ENCODE results near the gene CACNG6. TPM values are rescaled to one million over a fixed set of nuclear protein-coding genes. Genes with fewer than 3 reads are reported as not detected.

The CACNG6 gene
- total RNA-seq, 1 experiment from 2014 or later = 2.0 TPM

DNA sequence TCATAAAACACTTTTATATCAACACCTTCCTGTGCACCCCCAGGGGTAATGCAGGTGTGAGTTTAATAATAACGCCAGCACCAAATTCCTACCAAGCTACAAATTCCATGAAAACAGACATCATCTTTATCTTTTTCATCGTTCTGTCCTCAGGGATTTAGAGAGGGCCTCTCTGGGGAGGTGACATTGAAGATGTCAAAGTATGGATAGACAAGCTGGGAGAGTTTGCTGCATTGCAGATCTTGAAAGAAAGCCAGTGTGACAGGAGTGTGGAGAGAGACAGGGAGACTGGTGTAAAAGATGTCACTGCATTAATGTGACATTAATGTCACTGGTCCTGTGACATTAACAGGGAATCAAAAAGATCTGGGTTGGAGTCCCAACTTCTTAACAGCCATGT, 10.1 kb downstream of the CACNG6 start:
- no peaks in the 10 kb centered on the region for H3K9me3 ChIP-seq (replicated peaks)
- no peak overlapping the region for H3K4me3 ChIP-seq
- H3K4me1 ChIP-seq = no peaks in the 10 kb centered on the region
- DNase-seq = no peak
- H3K36me3 ChIP-seq = no peaks in the 10 kb centered on the region
- H3K27ac ChIP-seq = no peak overlapping the region
- no peaks in the 10 kb centered on the region for H3K27me3 ChIP-seq

DNA sequence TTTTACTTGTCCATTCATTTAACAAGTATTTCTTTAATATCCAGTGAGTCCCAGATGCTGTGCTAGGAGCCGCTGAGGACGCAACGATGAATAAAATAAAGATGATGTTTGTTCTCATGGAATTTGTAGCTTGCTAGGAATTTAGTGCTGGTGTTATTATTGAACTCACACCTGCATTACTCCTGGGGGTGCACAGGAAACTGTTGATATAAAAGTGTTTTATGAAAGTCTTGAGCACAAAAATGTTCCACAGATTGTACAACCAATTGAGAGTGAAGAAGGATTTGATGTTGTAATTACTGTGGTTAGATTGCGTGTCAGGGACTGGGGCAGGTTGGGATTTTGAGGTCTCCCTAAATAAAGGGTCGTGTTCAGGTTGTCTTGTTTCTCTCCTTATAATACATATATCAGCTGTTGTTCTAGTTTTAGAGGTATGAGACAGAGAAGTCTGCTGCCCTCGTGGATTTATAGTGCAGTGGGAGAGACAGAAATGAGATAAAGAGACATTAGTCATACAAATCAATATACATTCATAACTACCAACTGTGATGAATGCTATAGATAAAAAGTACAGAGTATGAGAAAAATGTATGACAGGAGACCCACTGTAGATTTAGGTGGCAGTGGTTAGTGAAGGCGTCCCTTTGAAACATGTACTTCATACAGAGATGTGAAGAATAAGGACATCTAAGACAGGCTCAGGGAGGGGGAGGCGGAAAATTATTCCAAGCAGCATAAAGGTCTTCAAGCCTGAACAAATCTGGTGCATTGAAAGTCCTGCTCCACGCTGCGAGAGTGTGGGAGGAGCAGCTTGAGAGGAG, 11.3 kb downstream of the CACNG6 start:
- no peak for DNase-seq
- no peak overlapping the region for H3K4me3 ChIP-seq
- no peaks in the 10 kb centered on the region for H3K4me1 ChIP-seq
- H3K27me3 ChIP-seq = no peaks in the 10 kb centered on the region
- no peaks in the 10 kb centered on the region for H3K36me3 ChIP-seq
- H3K27ac ChIP-seq = no peak overlapping the region
- H3K9me3 ChIP-seq (replicated peaks) = no peaks in the 10 kb centered on the region

DNA sequence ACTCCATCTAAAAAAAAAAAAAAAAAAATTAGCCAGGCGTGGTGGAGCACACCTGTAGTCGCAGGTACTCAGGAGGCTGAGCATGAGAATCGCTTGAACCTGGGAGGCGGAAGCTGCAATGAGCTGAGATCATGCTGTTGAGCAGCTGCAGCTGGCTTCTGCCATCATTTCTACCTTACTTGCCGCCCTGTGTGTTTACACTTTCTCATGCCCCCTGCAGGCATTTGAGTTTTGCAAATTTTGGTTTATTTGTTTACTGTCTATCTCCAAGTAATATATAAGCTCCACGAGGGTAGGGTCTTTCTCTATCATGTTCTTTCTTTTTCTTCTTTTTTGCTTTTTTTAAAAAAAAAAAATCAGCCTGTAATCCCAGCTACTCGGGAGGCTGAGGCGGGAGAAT, 18.0 kb downstream of the CACNG6 start:
- Histone ChIP-seq H3K4me3 (no peak overlapping the region), H3K27ac (no peak overlapping the region), H3K27me3 (no peaks in the 10 kb centered on the region), H3K9me3 (replicated peaks) (no peaks in the 10 kb centered on the region), H3K36me3 (no peaks in the 10 kb centered on the region), H3K4me1 (no peaks in the 10 kb centered on the region)
- no peak for DNase-seq

DNA sequence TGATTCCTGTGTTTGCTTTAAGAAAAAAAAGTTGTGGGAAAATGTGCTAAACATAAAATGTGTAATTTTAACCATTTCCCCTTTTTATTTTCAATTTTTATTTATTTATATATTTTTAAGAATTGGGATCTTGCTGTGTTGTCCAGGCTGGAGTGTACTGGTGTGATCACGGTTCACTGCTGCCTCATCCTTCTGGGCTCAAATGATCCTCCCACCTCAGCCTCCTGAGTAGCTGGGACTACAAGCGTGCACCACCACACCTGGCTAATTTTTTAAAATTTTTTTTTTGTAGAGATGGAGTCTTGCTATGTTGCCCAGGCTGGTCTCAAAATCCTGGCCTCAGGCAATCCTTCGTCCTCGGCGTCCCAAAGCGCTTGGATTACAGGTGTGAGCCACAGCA, 19.0 kb downstream of the CACNG6 start:
- H3K9me3 ChIP-seq (replicated peaks) = no peaks in the 10 kb centered on the region
- no peak overlapping the region for H3K4me3 ChIP-seq
- H3K4me1 ChIP-seq = no peaks in the 10 kb centered on the region
- H3K27me3 ChIP-seq = no peaks in the 10 kb centered on the region
- H3K36me3 ChIP-seq = no peaks in the 10 kb centered on the region
- no peak for DNase-seq
- no peak overlapping the region for H3K27ac ChIP-seq

DNA sequence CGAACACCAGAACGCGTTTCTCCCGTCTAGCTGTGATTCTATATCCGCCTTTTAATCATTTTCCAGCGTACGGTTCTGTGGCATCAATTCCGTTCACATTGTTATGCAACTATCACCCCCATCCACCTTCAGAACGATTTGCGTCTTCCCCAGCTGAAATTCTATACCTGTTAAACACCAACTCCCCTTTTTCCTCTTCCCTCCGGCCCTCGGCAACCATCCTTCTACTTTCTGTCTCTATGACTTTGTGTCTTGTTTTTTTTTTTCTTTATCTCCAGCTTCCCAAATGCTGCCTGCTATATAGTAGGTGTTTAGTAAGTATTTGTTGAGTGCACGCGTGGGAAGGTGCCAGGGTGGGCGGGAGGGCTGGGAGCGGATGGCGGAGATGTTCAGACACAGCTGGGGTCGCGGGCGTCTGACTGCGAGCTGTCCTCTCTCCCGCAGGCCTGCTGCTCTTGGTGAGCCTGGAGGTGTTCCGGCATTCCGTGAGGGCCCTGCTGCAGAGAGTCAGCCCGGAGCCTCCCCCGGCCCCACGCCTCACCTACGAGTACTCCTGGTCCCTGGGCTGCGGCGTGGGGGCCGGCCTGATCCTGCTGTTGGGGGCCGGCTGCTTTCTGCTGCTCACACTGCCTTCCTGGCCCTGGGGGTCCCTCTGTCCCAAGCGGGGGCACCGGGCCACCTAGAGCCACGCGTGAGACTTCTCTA, 20.2 kb downstream of the CACNG6 start:
- Histone ChIP-seq H3K4me3 (no peak overlapping the region), H3K36me3 (no peaks in the 10 kb centered on the region), H3K4me1 (no peaks in the 10 kb centered on the region), H3K27me3 (no peaks in the 10 kb centered on the region), H3K9me3 (replicated peaks) (no peaks in the 10 kb centered on the region), H3K27ac (no peak overlapping the region)
- no peak for DNase-seq

DNA sequence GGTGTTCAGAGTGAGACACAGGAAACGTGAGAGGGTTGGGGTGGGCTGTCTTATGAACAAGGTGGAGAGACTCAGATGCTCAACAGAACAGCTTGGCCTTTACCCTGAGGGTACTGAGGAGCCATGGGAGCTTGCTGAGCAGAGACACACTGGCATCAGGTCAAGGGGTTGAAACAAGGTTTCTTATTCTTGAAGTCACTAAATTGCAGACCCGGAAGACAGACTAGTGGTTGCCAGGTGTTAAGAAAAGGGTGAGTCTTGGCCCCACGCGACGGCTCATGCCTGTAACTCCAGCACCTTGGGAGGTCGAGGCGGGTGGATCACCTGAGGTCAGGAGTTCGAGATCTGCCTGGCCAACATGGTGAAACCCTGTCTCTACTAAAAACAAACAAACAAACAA, 22.4 kb downstream of the CACNG6 start:
- Histone ChIP-seq H3K9me3 (replicated peaks) (no peaks in the 10 kb centered on the region), H3K4me1 (no peaks in the 10 kb centered on the region), H3K4me3 (no peak overlapping the region), H3K27me3 (no peaks in the 10 kb centered on the region), H3K36me3 (no peaks in the 10 kb centered on the region), H3K27ac (no peak overlapping the region)
- no peak for DNase-seq

DNA sequence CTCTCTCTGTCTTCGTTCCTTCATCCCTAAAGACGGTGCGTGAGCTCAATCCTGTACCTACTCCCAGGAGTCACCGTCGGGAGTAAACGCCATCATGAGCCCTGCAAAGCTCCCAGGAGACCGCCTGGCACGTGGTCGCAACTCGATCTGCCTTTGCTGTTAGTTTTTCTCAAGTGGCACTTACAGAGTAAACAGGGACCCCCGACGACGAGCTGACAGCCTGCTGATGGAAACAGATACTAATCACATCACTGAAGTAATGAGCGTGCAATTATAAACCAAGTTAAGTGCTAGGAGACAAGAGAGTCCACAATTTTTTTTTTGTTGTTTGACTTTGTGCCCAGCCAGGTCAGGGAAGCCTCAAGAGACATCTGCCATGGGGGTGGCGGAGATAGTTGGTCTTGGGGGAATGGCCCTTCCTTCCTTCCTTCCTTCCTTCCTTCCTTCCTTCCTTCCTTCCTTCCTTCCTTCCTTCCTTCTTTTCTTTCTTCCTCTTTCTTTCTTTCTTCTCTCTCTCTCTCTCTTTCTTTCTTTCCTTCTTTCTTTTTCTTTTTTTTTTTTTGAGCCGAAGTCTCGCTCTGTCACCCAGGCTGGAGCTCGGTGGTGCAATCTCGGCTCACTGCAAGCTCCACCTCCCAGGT, 23.6 kb downstream of the CACNG6 start:
- H3K27me3 ChIP-seq = no peaks in the 10 kb centered on the region
- no peak overlapping the region for H3K4me3 ChIP-seq
- no peaks in the 10 kb centered on the region for H3K36me3 ChIP-seq
- no peaks in the 10 kb centered on the region for H3K9me3 ChIP-seq (replicated peaks)
- H3K4me1 ChIP-seq = no peaks in the 10 kb centered on the region
- no peak overlapping the region for H3K27ac ChIP-seq
- DNase-seq = no peak

DNA sequence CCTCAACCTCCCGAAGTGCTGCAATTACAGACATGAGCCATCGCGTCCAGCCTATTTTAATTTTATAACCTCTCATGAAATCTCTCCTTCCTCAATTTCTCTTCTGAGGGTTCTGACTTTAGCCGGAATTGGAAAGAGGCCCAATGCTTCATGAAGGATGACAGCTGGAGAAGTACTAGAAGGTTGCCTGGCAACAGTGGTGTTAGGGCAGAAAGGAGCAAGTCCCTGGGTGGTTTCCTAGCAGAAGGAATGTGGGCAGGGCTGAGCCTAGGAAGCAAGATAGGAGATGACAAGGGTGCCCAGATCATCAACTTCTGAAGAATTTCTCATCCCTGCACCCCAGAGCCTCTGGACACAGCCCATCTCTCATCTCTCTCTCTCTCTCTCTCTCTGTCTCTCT, 25.8 kb downstream of the CACNG6 start:
- no peaks in the 10 kb centered on the region for H3K27me3 ChIP-seq

DNA sequence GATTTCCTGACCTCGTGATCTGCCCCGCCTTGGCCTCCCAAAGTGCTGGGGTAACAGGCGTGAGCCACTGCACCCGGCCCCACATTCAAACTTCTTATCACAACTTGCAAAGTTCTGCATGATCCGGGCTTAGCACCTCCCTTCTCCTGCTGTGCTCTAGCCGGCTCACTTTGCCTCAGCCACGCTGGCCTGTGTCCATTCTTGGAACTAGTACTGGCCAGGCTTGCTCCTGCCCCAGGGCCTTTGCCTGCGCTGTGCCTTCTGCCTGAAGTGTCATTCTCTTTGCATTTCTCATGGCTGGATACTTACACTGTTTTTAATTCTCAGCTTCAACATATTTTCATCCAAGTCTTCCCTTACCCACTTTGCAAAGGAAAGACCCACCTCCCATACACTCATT, 29.9 kb downstream of the CACNG6 start:
- H3K36me3 ChIP-seq = no peaks in the 10 kb centered on the region
- H3K27ac ChIP-seq = no peak overlapping the region

More for the DNA sequence above, 25.8 kb downstream of the CACNG6 start:
- no peaks in the 10 kb centered on the region for H3K4me1 ChIP-seq
- no peaks in the 10 kb centered on the region for H3K9me3 ChIP-seq (replicated peaks)
- no peak overlapping the region for H3K4me3 ChIP-seq
- DNase-seq = no peak
- H3K27ac ChIP-seq = no peak overlapping the region
- H3K36me3 ChIP-seq = no peaks in the 10 kb centered on the region

DNA sequence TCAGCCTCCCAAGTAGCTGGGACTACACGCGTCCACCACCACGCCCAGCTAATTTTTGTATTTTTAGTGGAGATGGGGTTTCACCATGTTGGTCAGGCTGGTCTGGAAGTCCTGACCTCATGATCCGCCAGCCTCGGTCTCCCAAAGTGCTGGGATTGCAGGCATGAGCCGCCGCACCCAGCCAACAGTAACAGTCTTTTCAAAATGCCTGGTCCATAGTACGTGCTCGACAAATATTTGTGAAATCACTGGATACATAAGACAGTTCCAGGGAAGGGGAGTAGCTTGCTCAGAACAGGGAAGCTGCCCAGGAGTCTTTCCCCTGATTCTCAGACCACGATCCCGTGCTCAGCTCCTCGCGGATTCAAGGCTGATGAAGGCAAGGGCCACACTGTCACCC, 30.5 kb downstream of the CACNG6 start:
- no peak overlapping the region for H3K27ac ChIP-seq
- H3K27me3 ChIP-seq = no peaks in the 10 kb centered on the region
- no peaks in the 10 kb centered on the region for H3K36me3 ChIP-seq
- no peak overlapping the region for H3K4me3 ChIP-seq
- no peak for DNase-seq
- no peaks in the 10 kb centered on the region for H3K9me3 ChIP-seq (replicated peaks)
- no peaks in the 10 kb centered on the region for H3K4me1 ChIP-seq

More for the DNA sequence above, 29.9 kb downstream of the CACNG6 start:
- no peak for DNase-seq
- no peak overlapping the region for H3K4me3 ChIP-seq
- no peaks in the 10 kb centered on the region for H3K4me1 ChIP-seq
- no peaks in the 10 kb centered on the region for H3K27me3 ChIP-seq
- H3K9me3 ChIP-seq (replicated peaks) = no peaks in the 10 kb centered on the region

DNA sequence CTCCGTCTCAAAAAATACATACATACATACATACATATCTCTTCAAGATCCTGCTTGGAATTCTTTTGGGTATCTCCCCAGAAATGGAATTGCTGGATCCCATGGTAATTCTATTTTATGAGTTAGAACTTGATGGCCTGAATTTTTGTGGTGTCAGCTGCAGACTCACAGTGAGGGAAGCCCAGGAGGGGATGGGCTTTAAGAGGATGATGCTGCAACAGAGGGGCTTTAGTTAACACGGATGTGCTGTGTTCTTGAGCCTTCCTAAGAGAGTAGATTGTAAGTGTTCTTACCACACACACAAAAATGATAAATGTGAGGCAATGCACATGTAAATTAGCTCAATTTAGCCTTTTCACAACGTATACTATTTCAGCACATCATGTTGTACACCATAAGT, 31.8 kb downstream of the CACNG6 start:
- H3K4me1 ChIP-seq = no peaks in the 10 kb centered on the region
- no peak for DNase-seq
- H3K36me3 ChIP-seq = no peaks in the 10 kb centered on the region
- no peaks in the 10 kb centered on the region for H3K27me3 ChIP-seq
- H3K9me3 ChIP-seq (replicated peaks) = no peaks in the 10 kb centered on the region
- H3K27ac ChIP-seq = no peak overlapping the region
- H3K4me3 ChIP-seq = no peak overlapping the region

DNA sequence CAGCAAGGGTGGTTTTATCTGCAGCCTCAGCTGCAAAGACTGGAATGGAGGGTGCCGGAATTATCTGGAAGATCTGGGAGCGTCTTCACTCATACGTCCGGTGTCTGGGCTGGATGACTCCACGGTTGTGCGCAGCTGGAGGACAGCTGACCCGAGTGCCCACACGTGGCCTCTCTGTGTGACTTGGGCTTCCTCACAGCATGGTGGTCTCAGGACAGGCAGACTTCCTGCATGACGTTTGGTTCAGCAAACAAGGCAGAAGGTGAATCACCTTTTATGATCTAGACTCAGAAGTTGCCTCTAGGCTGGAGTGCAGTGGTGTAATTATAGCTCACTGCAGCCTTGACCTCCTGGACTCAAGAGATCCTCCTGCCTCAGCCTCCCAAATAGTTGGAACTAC, 33.2 kb downstream of the CACNG6 start:
- Histone ChIP-seq H3K27me3 (no peaks in the 10 kb centered on the region), H3K9me3 (replicated peaks) (no peaks in the 10 kb centered on the region), H3K4me1 (no peaks in the 10 kb centered on the region), H3K27ac (no peak overlapping the region), H3K36me3 (no peaks in the 10 kb centered on the region), H3K4me3 (no peak overlapping the region)
- no peak for DNase-seq

DNA sequence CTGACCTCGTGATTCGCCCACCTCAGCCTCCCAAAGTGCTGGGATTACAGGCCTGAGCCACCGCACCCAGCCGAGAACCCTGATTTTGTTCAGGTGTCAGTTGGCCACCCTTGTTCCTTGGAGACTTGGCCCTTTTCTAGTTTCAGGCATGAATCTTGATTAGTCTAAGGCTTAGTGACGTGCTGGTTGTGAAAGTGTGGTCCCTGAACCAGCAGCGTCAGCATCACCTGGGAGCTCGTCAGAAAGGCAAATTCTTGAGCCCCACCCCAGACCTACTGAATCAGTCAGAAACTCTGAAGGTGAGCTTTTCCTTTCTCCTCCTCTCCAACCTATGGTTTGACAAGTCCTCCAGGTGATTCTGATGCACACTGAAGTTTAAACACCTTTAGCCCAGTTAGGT, 35.2 kb downstream of the CACNG6 start:
- Histone ChIP-seq H3K27ac (no peak overlapping the region), H3K9me3 (replicated peaks) (no peaks in the 10 kb centered on the region), H3K36me3 (no peaks in the 10 kb centered on the region), H3K4me3 (no peak overlapping the region), H3K4me1 (no peaks in the 10 kb centered on the region), H3K27me3 (no peaks in the 10 kb centered on the region)
- DNase-seq = no peak

DNA sequence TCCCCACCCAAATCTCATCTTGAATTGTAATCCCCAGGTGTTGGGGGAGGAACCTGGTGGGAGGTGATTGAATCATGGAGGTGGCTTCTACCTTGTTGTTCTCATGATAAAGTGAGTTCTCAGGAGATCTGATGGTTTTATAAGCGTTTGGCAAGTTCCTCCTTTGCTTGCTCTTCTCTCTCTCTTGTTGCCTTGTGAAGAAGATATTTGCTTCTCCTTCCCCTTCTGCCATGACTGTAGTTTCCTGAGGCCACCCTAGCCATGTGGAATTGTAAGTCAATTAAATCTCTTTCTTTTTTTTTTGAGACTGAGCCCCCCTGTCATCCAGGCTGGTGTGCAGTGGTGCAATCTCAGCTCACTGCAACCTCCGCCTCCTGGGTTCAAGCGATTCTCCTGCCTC, 37.9 kb downstream of the CACNG6 start:
- Histone ChIP-seq H3K4me1 (no peaks in the 10 kb centered on the region), H3K9me3 (replicated peaks) (no peaks in the 10 kb centered on the region), H3K27ac (no peak overlapping the region), H3K36me3 (no peaks in the 10 kb centered on the region), H3K4me3 (no peak overlapping the region), H3K27me3 (no peaks in the 10 kb centered on the region)
- no peak for DNase-seq

DNA sequence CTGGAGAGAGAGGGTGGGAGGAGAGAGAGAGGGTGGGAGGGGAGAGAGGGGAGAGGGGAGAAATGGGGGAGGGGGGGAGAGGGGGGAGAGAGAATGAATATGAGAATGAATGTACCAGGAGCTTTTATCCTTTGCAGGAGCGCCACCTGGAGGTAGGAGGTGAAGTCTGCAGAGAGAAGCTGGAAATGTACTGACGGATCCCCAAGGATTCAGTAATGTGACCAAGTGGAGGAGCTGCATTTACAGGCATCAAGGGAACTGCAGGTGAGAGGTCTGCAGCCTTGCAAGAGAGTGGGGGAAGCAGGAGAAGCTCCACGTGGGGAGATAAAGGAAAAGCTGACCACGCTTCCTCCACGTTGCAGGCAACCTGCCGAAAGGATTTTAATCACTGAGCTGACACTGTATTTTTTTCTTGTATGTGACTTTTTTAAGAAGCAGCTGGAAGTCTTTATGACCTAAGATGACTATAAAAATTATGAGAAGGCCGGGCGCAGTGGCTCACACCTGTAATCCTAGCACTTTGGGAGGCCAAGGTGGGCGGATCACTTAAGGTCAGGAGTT, 38.6 kb downstream of the CACNG6 start:
- Histone ChIP-seq H3K9me3 (replicated peaks) (no peaks in the 10 kb centered on the region), H3K27me3 (no peaks in the 10 kb centered on the region)

More for the DNA sequence above, 38.6 kb downstream of the CACNG6 start:
- peak; percentile 50 to 81 for DNase-seq
- Histone ChIP-seq H3K4me1 (no peaks in the 10 kb centered on the region), H3K27ac (no peak overlapping the region), H3K36me3 (no peaks in the 10 kb centered on the region), H3K4me3 (no peak overlapping the region)

Data from SJCRH30 (cell line).